Activated CD8-positive, alpha-beta T cell treated with anti-CD3 and anti-CD28 coated beads, Interleukin-2, amount 10 ng/mL, durations not matched to agents 7 days and 5 days (primary cell): Measurements from ENCODE around the gene SPECC1. TPM values are rescaled to one million over a fixed set of nuclear protein-coding genes. Genes with fewer than 3 reads are reported as not detected.
A peak's percentile ranks its signal among the peaks of the same experiment; 100 is the strongest.

Experiments
- ATAC-seq: fragments of 150-1000 bp; cut with Tn5 transposase; one replicate; pipeline ENCODE4 v1.10.0; 2021; ENCODE audit warnings: moderate library complexity
- CTCF ChIA-PET: fragments of 350-600 bp; sonication (Branson Sonifier 250); formaldehyde crosslinking; loops from one replicate; lab custom pipeline; 2021; ENCODE audit warnings: antibody characterized with exemption; lab: Charles Lee
- POLR2A ChIA-PET: fragments of 350-600 bp; sonication (Branson Sonifier 250); formaldehyde crosslinking; loops from one replicate; lab custom pipeline; 2021; ENCODE audit warnings: antibody characterized with exemption; lab: Charles Lee
- DNase-seq: peaks from one replicate; pipeline ENCODE4 v3.0.0-alpha.2; 2020
- H3K27ac Mint-ChIP-seq: one replicate; pipeline ENCODE4 v1.8.0; 2021; ENCODE audit warnings: mild to moderate bottlenecking, mixed read lengths
- H3K27me3 Mint-ChIP-seq: one replicate; pipeline ENCODE4 v1.8.0; 2021; ENCODE audit warnings: low read depth, mixed read lengths
- H3K36me3 Mint-ChIP-seq: one replicate; pipeline ENCODE4 v1.8.0; 2021; ENCODE audit warnings: low read depth, mixed read lengths
- H3K4me1 Mint-ChIP-seq: one replicate; pipeline ENCODE4 v1.8.0; 2021; ENCODE audit warnings: low read depth, mixed read lengths
- H3K4me3 Mint-ChIP-seq: one replicate; pipeline ENCODE4 v1.8.0; 2021; ENCODE audit warnings: mild to moderate bottlenecking, mixed read lengths
- H3K9me3 Mint-ChIP-seq: one replicate; pipeline ENCODE4 v1.8.0; 2022; ENCODE audit warnings: mixed read lengths; ENCODE audit not compliant: insufficient read depth
- total RNA-seq, 2 experiments: library from RNA; stranded (reverse); gene quantifications; one replicate each; pipeline ENCODE4 v1.2.3, GENCODE V29; 2021

The SPECC1 gene
- total RNA-seq, 2 experiments from 2014 or later, result 4.2 to 5.3 TPM

GRCh38 chr17:20121359-20122253, 112.4 kb downstream of the SPECC1 start:
- POLR2A ChIA-PET, result no interaction called here
- Mint-ChIP-seq H3K27me3 (peaks cover 9% of the 10 kb centered on the region), H3K9me3 (no peaks in the 10 kb centered on the region), H3K4me1 (peaks cover 2% of the 10 kb centered on the region), H3K27ac (no peak overlapping the region), H3K4me3 (no peak overlapping the region), H3K36me3 (no peaks in the 10 kb centered on the region)
- CTCF ChIA-PET, result interaction anchor here (0.7 to 2.9 kb wide), 21 partner anchors 8 to 200 kb away, joined by 3 to 21 read pairs (median 4); no protein-coding TSS in a partner anchor
- peak; percentile 76 for DNase-seq
- peak; percentile 75 for ATAC-seq

- Mint-ChIP-seq H3K36me3 (no peaks in the 10 kb centered on the region), H3K9me3 (no peaks in the 10 kb centered on the region), H3K27ac (no peak overlapping the region), H3K4me1 (no peaks in the 10 kb centered on the region), H3K27me3 (peaks cover 10% of the 10 kb centered on the region), H3K4me3 (no peak overlapping the region)
- POLR2A ChIA-PET, result no interaction called here
- CTCF ChIA-PET, result interaction anchor here (0.7 to 1.4 kb wide), 13 partner anchors 11 to 199 kb away, joined by 3 to 10 read pairs (median 4); no protein-coding TSS in a partner anchor
- DNase-seq (no peak), ATAC-seq (no peak)
These were observed 113.2 kb downstream of the SPECC1 start for GRCh38 chr17:20122254-20122879.

- ChIA-PET POLR2A (no interaction called here), CTCF (no interaction called here)
- peaks cover 10% of the 10 kb centered on the region for H3K27me3 Mint-ChIP-seq
These were observed 114.0 kb downstream of the SPECC1 start for GRCh38 chr17:20123209-20123608.

GRCh38 chr17:20125724-20126123, 116.6 kb downstream of the SPECC1 start:
- H3K9me3 Mint-ChIP-seq, result no peaks in the 10 kb centered on the region
- ATAC-seq, result no peak

More at GRCh38 chr17:20123209-20123608, 114.0 kb downstream of the SPECC1 start:
- DNase-seq (no peak), ATAC-seq (no peak)
- no peaks in the 10 kb centered on the region for H3K4me1 Mint-ChIP-seq
- H3K9me3 Mint-ChIP-seq, result no peaks in the 10 kb centered on the region
- no peaks in the 10 kb centered on the region for H3K36me3 Mint-ChIP-seq
- H3K27ac Mint-ChIP-seq, result no peak overlapping the region
- no peak overlapping the region for H3K4me3 Mint-ChIP-seq

GRCh38 chr17:20127360-20128035, 118.3 kb downstream of the SPECC1 start:
- Mint-ChIP-seq H3K27me3 (peaks cover 9% of the 10 kb centered on the region), H3K4me1 (no peaks in the 10 kb centered on the region), H3K4me3 (no peak overlapping the region), H3K9me3 (no peaks in the 10 kb centered on the region), H3K27ac (no peak overlapping the region), H3K36me3 (no peaks in the 10 kb centered on the region)
- POLR2A ChIA-PET, result no interaction called here
- DNase-seq, result no peak
- CTCF ChIA-PET, result interaction anchor here (1.0 to 1.1 kb wide), 2 partner anchors 10 to 134 kb away, joined by 3 read pairs; no protein-coding TSS in a partner anchor
- ATAC-seq, result no peak

More at GRCh38 chr17:20125724-20126123, 116.6 kb downstream of the SPECC1 start:
- ChIA-PET CTCF (interaction anchor here (1.2 kb wide), 1 partner anchor 195 kb away, joined by 3 read pairs; no protein-coding TSS in a partner anchor), POLR2A (no interaction called here)
- Mint-ChIP-seq H3K27ac (no peak overlapping the region), H3K27me3 (peaks cover 10% of the 10 kb centered on the region), H3K36me3 (no peaks in the 10 kb centered on the region), H3K4me1 (no peaks in the 10 kb centered on the region), H3K4me3 (no peak overlapping the region)
- DNase-seq, result no peak

- Mint-ChIP-seq H3K4me3 (no peak overlapping the region), H3K4me1 (no peaks in the 10 kb centered on the region), H3K36me3 (no peaks in the 10 kb centered on the region), H3K27ac (no peak overlapping the region), H3K9me3 (no peaks in the 10 kb centered on the region), H3K27me3 (peaks cover 9% of the 10 kb centered on the region)
- no peak for DNase-seq
- POLR2A ChIA-PET, result no interaction called here
- ATAC-seq, result no peak
- CTCF ChIA-PET, result interaction anchor here (1.0 kb wide), 1 partner anchor 11 kb away, joined by 3 read pairs; no protein-coding TSS in a partner anchor
These were observed 119.0 kb downstream of the SPECC1 start for GRCh38 chr17:20128036-20128667.

GRCh38 chr17:20133517-20133916, 124.4 kb downstream of the SPECC1 start:
- Mint-ChIP-seq H3K4me1 (no peaks in the 10 kb centered on the region), H3K27me3 (peaks cover 2% of the 10 kb centered on the region), H3K36me3 (no peaks in the 10 kb centered on the region), H3K27ac (no peak overlapping the region), H3K4me3 (no peak overlapping the region), H3K9me3 (no peaks in the 10 kb centered on the region)
- DNase-seq (no peak), ATAC-seq (no peak)
- CTCF ChIA-PET, result interaction anchor here (0.8 kb wide), 1 partner anchor 11 kb away, joined by 3 read pairs; no protein-coding TSS in a partner anchor
- POLR2A ChIA-PET, result no interaction called here

- Mint-ChIP-seq H3K27ac (no peak overlapping the region), H3K9me3 (no peaks in the 10 kb centered on the region), H3K4me3 (no peak overlapping the region), H3K27me3 (peaks cover 8% of the 10 kb centered on the region), H3K4me1 (no peaks in the 10 kb centered on the region), H3K36me3 (no peaks in the 10 kb centered on the region)
- ChIA-PET CTCF (no interaction called here), POLR2A (no interaction called here)
- ATAC-seq (no peak), DNase-seq (no peak)
These were observed 132.2 kb downstream of the SPECC1 start for GRCh38 chr17:20141198-20141972.

GRCh38 chr17:20142268-20142667, 133.1 kb downstream of the SPECC1 start:
- ATAC-seq (no peak), DNase-seq (no peak)
- Mint-ChIP-seq H3K36me3 (no peaks in the 10 kb centered on the region), H3K4me1 (no peaks in the 10 kb centered on the region), H3K27me3 (peaks cover 8% of the 10 kb centered on the region), H3K27ac (no peak overlapping the region), H3K4me3 (no peak overlapping the region), H3K9me3 (no peaks in the 10 kb centered on the region)
- CTCF ChIA-PET, result no interaction called here
- POLR2A ChIA-PET, result no interaction called here

- ChIA-PET POLR2A (no interaction called here), CTCF (no interaction called here)
- H3K27me3 Mint-ChIP-seq, result peaks cover 8% of the 10 kb centered on the region
- H3K9me3 Mint-ChIP-seq, result no peaks in the 10 kb centered on the region
- H3K4me3 Mint-ChIP-seq, result no peak overlapping the region
- H3K27ac Mint-ChIP-seq, result no peak overlapping the region
- no peaks in the 10 kb centered on the region for H3K4me1 Mint-ChIP-seq
- no peak for ATAC-seq
- DNase-seq, result no peak
- no peaks in the 10 kb centered on the region for H3K36me3 Mint-ChIP-seq
These were observed 134.6 kb downstream of the SPECC1 start for GRCh38 chr17:20143740-20144139.

GRCh38 chr17:20145567-20145966, 136.4 kb downstream of the SPECC1 start:
- ATAC-seq (no peak), DNase-seq (no peak)
- H3K4me1 Mint-ChIP-seq, result no peaks in the 10 kb centered on the region
- ChIA-PET CTCF (no interaction called here), POLR2A (no interaction called here)
- H3K9me3 Mint-ChIP-seq, result no peaks in the 10 kb centered on the region
- H3K27me3 Mint-ChIP-seq, result peaks cover 8% of the 10 kb centered on the region
- no peaks in the 10 kb centered on the region for H3K36me3 Mint-ChIP-seq
- no peak overlapping the region for H3K4me3 Mint-ChIP-seq
- no peak overlapping the region for H3K27ac Mint-ChIP-seq
